Activated gamma-delta T cell (primary cell): ENCODE measurements around the gene CDC42EP2.
A peak's percentile ranks its signal among the peaks of the same experiment; 100 is the strongest.

Experiments used
- DNase-seq: peaks from one replicate; lab custom pipeline; 2025; lab: John Stamatoyannopoulos, UW

Gene CDC42EP2

GRCh38 chr11:65297026-65297672 lies 17.5 kb upstream of the CDC42EP2 start:
- DNase-seq = no peak

GRCh38 chr11:65298131-65298535 lies 16.5 kb upstream of the CDC42EP2 start:
- no peak for DNase-seq

GRCh38 chr11:65298655-65299179 lies 15.9 kb upstream of the CDC42EP2 start:
- DNase-seq = no peak

DNA sequence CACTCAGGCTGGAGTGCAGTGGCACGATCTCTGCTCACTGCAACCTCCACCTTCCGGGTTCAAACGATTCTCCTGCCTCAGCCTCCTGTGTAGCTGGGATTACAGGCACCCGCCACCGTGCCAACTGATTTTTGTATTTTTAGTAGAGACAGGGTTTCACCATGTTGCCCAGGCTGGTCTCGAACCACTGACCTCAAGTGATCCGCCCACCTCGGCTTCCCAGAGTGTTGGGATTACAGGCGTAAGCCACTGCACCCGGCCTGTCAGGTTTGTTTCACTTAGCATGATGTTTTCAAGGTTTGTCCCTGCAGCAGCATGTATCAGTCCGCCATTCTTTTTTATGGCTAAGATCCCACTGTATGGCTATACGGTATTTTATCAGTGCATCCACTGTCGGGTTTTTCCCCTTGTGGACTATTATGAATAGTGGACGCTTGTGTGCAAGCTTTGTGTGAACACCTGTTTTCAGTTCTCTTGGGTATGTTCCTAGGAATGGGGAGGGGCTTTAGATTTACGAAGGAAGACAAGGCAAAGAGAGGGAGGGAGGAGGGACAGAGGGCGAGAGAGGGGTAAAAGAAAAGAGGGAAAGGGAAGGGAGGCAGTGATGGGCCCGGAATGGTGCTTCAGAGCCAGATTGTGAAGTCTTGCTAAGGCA lies 13.9 kb upstream of the CDC42EP2 start:
- no peak for DNase-seq

- no peak for DNase-seq
These were observed 13.0 kb upstream of the CDC42EP2 start for GRCh38 chr11:65301491-65302329.

GRCh38 chr11:65303555-65303954 lies 11.1 kb upstream of the CDC42EP2 start:
- DNase-seq = no peak

GRCh38 chr11:65304110-65304509 lies 10.6 kb upstream of the CDC42EP2 start:
- no peak for DNase-seq

DNA sequence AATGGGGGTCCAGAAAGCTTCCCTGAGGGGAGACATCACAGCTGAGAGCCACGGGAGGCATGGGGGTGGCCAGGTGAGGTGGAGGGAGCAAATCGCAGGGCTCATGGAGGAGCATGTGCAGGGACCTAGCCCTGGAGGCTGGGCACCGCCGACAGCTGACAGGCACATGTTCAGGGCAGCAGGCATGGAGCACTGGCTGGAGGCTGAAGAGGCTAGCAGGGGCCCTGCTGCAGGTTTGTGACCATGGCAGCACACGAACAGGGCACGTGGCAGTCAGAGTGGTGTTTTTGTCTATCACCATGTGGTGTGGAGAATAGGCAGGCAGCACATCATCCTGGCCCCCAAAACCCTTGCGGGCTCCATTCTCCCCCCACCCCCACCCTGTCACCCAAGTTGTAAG lies 10.1 kb upstream of the CDC42EP2 start:
- no peak for DNase-seq

DNA sequence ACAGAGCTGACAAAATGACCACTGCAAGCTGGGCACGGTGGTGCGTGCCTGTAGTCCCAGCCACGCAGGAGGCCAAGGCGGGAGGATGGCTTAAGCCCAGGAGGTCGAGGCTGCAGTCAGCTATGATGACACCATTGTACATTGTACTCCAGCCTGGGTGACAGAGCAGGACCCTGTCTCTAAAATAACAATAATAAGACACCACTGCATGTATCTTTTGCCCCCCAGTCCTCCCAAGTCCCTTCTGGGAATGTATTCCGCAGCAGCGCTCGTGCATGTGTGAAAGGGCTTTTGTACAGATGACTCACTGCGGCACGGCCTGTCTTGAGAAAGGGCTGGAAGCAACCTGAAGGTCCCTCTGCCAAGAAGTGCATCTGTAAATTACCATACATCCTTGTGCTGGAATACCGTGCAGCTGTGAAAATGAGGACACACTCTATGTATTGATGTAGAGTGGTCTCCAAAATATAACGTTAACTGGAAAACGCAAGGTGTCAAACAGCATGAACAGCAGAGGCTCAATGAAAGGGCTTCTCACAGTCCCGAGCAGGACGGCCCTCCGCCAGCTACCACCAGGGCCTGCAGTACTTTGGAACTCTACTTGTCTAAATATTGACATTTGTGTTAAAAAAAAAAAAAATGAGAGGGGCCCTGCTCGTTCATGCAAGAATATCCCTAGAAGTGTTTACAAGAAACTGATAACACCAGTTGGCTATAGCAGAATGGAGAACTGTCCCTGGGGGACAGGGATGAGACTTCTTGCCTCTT lies 9.0 kb upstream of the CDC42EP2 start:
- no peak for DNase-seq

GRCh38 chr11:65307298-65308229 lies 7.1 kb upstream of the CDC42EP2 start:
- no peak for DNase-seq

DNA sequence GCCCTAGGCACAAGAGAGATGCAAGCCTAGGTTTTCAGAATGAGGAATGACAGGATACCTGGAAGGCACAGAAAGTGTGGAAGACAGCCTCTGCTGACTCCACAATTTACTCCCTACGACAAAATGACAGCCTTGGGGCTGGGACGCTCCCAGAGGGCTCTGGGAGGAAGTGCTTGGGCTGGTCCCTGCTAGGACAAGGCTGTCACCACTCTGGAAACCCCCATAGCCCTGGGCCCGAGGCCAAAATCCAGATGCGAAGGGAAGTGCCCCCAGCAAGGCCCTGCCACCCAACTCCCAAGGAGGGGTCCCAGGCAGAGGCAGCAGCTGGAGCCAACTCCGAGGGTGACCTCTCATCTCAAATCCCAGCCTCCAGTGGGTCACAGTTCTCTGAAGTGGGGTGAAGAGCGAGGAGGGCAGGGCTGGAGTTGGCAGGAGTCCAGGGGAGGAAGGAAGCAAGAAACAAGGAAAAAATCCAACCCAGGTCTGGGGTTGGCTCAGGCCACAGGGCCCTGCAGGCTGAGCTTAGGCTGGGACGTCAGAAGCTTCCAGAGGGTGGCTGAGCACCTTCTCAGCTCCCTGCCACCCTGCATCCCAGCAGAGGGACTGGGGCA lies 6.3 kb upstream of the CDC42EP2 start:
- no peak for DNase-seq

DNA sequence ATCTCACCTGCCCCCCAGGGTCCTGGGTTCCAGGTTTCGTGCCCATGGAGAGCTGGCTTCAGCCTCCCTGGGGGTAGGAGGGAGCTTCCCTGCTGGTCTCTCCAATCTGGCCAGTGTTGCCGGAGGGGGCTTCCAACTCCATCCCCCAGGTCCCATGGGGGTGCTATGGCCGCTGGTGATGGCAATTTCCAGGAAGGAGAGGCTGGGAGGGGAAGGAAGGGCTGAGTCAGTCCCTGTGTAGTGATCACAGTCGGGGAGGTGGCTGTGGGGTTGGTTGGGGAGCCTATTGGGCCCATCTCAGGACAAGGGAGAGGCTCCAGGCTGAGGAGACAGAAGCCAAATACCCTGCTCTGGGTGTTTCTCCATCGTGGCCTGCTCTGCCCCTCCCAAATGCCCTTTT lies 5.7 kb upstream of the CDC42EP2 start:
- DNase-seq = no peak

- no peak for DNase-seq
These were observed 4.5 kb upstream of the CDC42EP2 start for GRCh38 chr11:65310215-65310614.

GRCh38 chr11:65310736-65311135 lies 3.9 kb upstream of the CDC42EP2 start:
- DNase-seq = no peak

DNA sequence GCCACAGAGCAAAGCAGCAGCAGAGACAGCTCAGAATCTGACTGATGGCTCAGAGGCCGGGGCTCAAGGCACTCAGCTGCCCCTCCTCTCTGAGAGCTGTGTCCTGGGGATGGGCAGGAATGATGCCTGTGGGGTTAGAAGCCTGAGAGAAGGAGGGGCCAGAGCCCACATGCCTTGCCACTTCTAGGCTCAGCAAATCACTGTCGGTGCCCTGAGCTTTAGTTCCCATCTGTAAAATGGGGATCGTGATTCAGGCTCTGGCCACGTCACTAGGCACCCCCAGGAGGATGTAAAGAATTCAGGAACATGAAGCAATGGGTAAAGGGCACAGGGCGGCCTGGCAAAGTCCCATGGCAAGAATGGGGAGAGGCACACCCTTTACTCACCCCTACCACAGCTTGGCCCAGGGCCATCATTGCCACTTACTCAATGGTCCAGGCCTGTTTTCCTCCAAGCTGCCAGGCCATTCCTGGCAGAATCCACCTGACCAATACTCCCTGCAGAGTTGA lies 3.4 kb upstream of the CDC42EP2 start:
- no peak for DNase-seq

DNA sequence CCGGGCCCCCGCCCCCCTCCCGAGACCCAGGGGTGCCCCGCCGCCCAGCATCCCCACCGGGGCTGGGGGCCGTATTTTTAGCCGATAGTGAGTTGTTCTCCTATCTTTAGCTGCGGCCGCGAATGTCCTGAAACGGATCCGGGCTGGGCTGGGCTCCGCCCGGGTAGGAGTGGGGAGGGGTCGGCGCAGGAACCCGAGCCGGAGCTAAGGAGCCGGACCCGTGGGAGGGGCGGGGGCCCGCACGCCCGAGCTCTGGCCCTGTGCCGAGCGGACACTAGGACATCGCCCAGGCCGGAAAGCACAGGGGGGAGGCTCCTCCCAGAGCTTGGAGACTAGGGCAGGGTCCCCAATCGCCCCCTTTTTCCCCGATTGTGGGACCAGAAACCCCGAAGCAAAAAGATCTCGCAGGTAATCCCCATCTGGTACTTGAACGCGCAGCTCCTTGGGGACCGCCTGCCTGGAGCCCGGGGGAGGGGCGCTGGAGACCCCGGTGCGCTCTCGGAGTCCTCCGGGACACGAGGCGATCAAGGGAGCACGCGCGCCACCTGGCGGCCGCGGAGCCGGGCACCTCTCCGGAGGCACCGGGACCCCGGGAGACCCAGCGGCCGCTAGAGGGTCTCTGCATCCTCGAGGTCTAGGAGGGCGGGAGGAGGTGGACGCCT lies 669 bp downstream of the CDC42EP2 start:
- peak; percentile 63 for DNase-seq

DNA sequence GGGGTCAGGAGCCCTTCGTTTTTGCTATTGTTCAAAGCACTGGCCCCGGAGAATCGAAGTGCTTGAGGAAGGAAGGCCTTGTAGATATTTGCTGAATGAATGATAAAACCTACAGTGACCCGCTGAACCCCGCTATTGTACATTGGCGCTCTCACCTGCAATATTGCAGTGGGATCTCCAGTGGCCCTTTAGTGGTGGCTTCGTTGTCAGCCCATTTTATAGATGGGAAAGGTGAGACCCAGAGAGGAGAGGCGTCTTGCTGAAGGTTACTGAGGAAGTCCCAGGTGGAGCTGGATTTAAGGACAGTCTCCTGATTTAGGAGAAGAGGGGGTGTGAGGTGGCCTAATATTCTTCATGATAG lies 1.2 kb downstream of the CDC42EP2 start:
- no peak for DNase-seq

DNA sequence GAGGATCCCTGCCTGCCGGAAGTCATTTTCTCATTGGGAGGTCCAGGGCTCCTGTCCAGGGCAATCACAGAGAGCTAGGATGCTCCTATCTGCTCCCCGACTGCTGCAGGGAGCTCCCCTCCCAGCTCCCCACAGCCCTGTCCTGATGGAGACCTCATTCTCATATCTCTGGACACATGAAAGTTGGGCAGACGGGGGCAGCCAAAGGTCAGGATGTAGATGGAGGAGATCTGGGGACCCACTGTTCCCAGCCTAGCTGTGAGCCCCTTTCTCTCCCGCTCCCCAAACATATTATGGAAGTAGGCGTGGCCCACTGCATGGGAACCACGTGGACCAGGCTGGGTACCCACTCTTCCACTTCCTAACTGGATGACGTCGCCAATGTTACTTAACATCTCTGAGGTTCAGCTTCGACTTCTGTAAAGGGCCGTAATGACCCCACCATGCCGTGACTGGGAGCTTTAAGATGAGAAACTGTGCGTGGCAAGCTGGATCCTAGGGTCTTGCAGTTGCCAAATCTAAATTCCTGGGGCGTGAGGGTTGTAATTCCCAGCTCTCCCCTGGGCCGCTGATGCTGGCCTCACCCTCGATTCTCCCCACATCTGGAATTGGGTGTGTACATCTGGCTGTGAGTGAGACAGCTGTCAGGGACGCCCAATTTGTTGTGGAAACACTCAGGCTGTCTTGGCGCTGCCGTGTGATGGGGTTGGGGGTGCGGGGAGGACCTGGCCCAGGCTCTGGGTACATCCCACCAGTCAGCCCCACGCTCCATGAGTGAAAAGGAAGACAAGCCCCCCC lies 1.8 kb downstream of the CDC42EP2 start:
- no peak for DNase-seq
